MM.1S (cell line): Measurements from ENCODE around the gene NAGK.
"Not testable (repeated sequence)": the region's sequence is repeated elsewhere in the genome, so short reads cannot be mapped to it uniquely, and the experiment has no call there.

ENCODE experiments used
- DNase-seq: peaks from one replicate; pipeline ENCODE4 v3.0.0-alpha.2; 2015
- H2AFZ ChIP-seq: fragments of 300-600 bp; sonication (generic); 2 replicates; pipeline ENCODE4 v1.6.0; 2016; ENCODE audit warnings: antibody characterized with exemption, low read length
- H3F3A ChIP-seq: fragments of 300-600 bp; sonication (generic); 2 replicates; pipeline ENCODE4 v1.6.1; 2016; ENCODE audit warnings: mild to moderate bottlenecking, antibody characterized with exemption, low read length, moderate library complexity, mixed read lengths; ENCODE audit not compliant: insufficient read depth
- H3K27ac ChIP-seq: fragments of 300-600 bp; sonication (generic); 2 replicates; pipeline ENCODE4 v1.5.1; 2016; ENCODE audit warnings: mild to moderate bottlenecking, low read length
- H3K27me3 ChIP-seq: fragments of 300-600 bp; sonication (generic); replicated peaks from 2 replicates; pipeline ENCODE4 v1.6.0; 2016; ENCODE audit warnings: low read length; ENCODE audit not compliant: insufficient read depth
- H3K36me3 ChIP-seq: fragments of 300-600 bp; sonication (generic); replicated peaks from 2 replicates; pipeline ENCODE4 v1.6.1; 2016; ENCODE audit warnings: mild to moderate bottlenecking, low read length, mixed read lengths; ENCODE audit not compliant: insufficient read depth
- H3K4me1 ChIP-seq: fragments of 300-600 bp; sonication (generic); 2 replicates; pipeline ENCODE4 v1.6.1; 2016; ENCODE audit warnings: low read length, mixed read lengths
- H3K4me2 ChIP-seq: fragments of 300-600 bp; sonication (generic); 2 replicates; pipeline ENCODE4 v1.6.0; 2016; ENCODE audit warnings: low read depth, low read length
- H3K4me3 ChIP-seq: fragments of 300-600 bp; sonication (generic); 2 replicates; pipeline ENCODE4 v1.5.1; 2016; ENCODE audit warnings: low read length, mixed read lengths
- H3K79me2 ChIP-seq: fragments of 300-600 bp; sonication (generic); 2 replicates; pipeline ENCODE4 v1.6.1; 2016; ENCODE audit warnings: mixed run types, low read length, mixed read lengths
- H3K9ac ChIP-seq: fragments of 300-600 bp; sonication (generic); 2 replicates; pipeline ENCODE4 v1.6.1; 2016; ENCODE audit warnings: low read length, mixed read lengths
- H3K9me2 ChIP-seq: fragments of 300-600 bp; sonication (generic); replicated peaks from 2 replicates; pipeline ENCODE4 v1.6.1; 2016; ENCODE audit warnings: mild to moderate bottlenecking, low read length, mixed read lengths; ENCODE audit not compliant: insufficient read depth
- H3K9me3 ChIP-seq: fragments of 300-600 bp; sonication (generic); replicated peaks from 2 replicates; pipeline ENCODE4 v1.6.1; 2016; ENCODE audit warnings: mild to moderate bottlenecking, low read length, mixed read lengths; ENCODE audit not compliant: insufficient read depth
- H4K20me1 ChIP-seq: fragments of 300-600 bp; sonication (generic); 2 replicates; pipeline ENCODE4 v1.6.1; 2016; ENCODE audit warnings: mild to moderate bottlenecking, low read length, moderate library complexity, mixed read lengths; ENCODE audit not compliant: insufficient read depth
- CTCF ChIP-seq: fragments of 300-600 bp; sonication (generic); IDR thresholded peaks from 2 replicates; pipeline ENCODE4 v1.5.1; 2016; ENCODE audit warnings: antibody characterized with exemption, low read length, mixed read lengths
- EZH2 ChIP-seq: fragments of 300-600 bp; sonication (generic); optimal IDR thresholded peaks from 2 replicates; pipeline ENCODE3; 2017; ENCODE audit warnings: low read depth, mild to moderate bottlenecking, antibody characterized with exemption, low read length, mixed read lengths
- EZH2phosphoT487 ChIP-seq: fragments of 300-600 bp; sonication (generic); IDR thresholded peaks from 2 replicates; pipeline ENCODE4 v1.6.1; 2018; ENCODE audit warnings: antibody characterized with exemption, low read length

The NAGK gene

DNA sequence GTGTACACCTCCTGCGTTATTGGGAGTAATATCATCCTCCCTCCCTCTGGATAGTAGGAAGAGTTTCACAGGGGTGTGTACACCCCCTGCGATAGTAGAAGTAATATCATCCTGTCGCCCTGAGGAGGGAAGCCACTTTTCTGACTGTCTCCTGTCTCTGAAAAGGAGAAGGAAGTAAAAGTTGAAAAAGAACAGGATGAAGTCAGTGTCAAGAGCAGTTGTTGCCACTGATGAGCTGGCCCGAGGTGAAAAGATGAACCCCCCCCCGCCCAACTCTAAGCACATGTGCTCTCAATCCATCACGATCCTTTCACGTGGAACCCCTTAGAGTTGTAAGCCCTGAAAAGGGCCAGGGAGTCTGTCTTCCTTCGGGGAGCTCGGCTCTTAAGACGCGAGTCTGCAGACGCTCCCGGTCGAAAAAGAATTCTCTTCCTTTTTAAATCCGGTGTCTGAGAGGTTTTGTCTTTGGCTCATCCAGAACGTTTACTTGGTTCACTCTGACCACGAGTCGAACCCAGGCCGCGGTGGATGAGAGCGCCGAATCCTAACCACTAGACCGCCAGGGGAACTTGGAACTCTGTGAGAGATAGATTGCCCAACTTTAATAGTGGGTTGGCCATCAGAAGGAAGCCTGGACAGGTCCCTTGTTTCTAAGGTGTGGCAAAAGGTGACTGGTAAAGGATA lies 22.4 kb upstream of the NAGK start:
- TF ChIP-seq EZH2phosphoT487 (no peak), EZH2 (no peak), CTCF (no peak)
- no peaks in the 10 kb centered on the region for H3K9me2 ChIP-seq
- no peaks in the 10 kb centered on the region for H4K20me1 ChIP-seq
- H3K4me1 ChIP-seq = no peaks in the 10 kb centered on the region
- no peak for DNase-seq
- H3F3A ChIP-seq = no peaks in the 10 kb centered on the region
- no peaks in the 10 kb centered on the region for H3K9me3 ChIP-seq
- H3K79me2 ChIP-seq = no peaks in the 10 kb centered on the region
- H3K36me3 ChIP-seq = no peaks in the 10 kb centered on the region
- H3K9ac ChIP-seq = no peak overlapping the region
- no peak overlapping the region for H3K4me3 ChIP-seq
- H2AFZ ChIP-seq = no peak overlapping the region
- no peaks in the 10 kb centered on the region for H3K27me3 ChIP-seq
- no peak overlapping the region for H3K4me2 ChIP-seq
- H3K27ac ChIP-seq = no peak overlapping the region

DNA sequence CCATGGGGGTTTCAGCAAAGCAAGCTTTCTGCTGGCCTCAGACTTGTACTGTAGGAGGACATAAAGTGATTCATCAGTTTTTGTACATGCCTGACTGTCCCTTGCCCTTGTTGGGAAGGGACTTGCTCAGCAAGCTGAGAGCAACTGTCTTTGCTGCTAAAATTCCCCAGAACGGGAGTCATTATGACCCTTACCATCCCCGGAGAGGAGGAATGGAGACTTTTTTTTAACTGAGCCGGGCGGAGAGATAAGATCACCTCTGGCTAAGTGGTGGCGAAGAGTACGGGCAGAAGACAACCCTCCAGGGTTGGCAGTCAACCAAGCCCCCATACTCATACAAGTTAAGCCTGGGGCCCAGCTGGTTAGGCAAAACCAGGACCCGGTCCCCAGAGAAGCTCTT lies 20.4 kb upstream of the NAGK start:
- Histone ChIP-seq H3F3A (no peaks in the 10 kb centered on the region), H3K9ac (no peak overlapping the region), H3K36me3 (no peaks in the 10 kb centered on the region), H3K4me1 (no peaks in the 10 kb centered on the region), H3K9me2 (no peaks in the 10 kb centered on the region), H3K79me2 (no peaks in the 10 kb centered on the region), H3K4me2 (no peak overlapping the region), H3K9me3 (no peaks in the 10 kb centered on the region), H2AFZ (no peak overlapping the region), H3K4me3 (no peak overlapping the region), H3K27ac (no peak overlapping the region), H3K27me3 (no peaks in the 10 kb centered on the region), H4K20me1 (no peaks in the 10 kb centered on the region)
- DNase-seq = no peak
- TF ChIP-seq EZH2phosphoT487 = no peak
- TF ChIP-seq EZH2 = no peak
- no peak for TF ChIP-seq CTCF

GRCh38 chr2:71049704-71050360 lies 18.6 kb upstream of the NAGK start:
- not testable (repeated sequence) for H3K27me3 ChIP-seq, H3K9me2 ChIP-seq, H3K4me2 ChIP-seq, H3F3A ChIP-seq, H3K4me1 ChIP-seq, H3K4me3 ChIP-seq, H3K9ac ChIP-seq, H4K20me1 ChIP-seq, H3K27ac ChIP-seq, H3K9me3 ChIP-seq, H3K36me3 ChIP-seq, H3K79me2 ChIP-seq
- peak; percentile 66 for DNase-seq
- peak; percentile 32 for TF ChIP-seq CTCF
- peak overlapping the region; percentile 43; the same call in 1 of the 2 replicates for H2AFZ ChIP-seq

DNA sequence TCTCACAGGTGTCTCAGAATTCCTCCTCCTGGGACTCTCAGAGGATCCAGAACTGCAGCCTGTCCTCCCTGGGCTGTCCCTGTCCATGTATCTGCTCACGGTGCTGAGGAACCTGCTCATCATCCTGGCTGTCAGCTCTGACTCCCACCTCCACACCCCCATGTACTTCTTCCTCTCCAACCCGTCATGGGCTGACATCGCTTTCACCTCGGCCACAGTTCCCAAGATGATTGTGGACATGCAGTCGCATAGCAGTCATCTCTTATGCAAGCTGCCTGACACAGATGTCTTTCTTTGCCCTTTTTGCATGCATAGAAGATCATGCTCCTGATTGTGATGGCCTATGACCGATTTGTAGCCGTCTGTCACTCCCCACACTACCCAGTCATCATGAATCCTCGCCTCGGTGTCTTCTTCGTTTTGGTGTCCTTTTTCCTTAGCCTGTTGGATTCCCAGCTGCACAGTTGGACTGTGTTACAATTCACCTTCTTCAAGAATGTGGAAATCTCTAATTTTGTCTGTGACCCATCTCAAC lies 13.2 kb upstream of the NAGK start:
- H4K20me1 ChIP-seq, H3K27me3 ChIP-seq, H3K79me2 ChIP-seq, H3K9ac ChIP-seq, H2AFZ ChIP-seq, H3K36me3 ChIP-seq, H3F3A ChIP-seq, H3K9me2 ChIP-seq, H3K9me3 ChIP-seq, H3K27ac ChIP-seq, H3K4me1 ChIP-seq, H3K4me2 ChIP-seq, H3K4me3 ChIP-seq, DNase-seq: not testable (repeated sequence)
